Erythroblast (primary cell): ENCODE results near the gene FOXL1.

Experiments used
- GATA1 ChIP-seq: IDR thresholded peaks from 2 replicates; pipeline ENCODE4 v1.6.1; 2011; ENCODE audit warnings: low read depth, mild to moderate bottlenecking, control low read depth, low read length, moderate library complexity
- POLR2A ChIP-seq: IDR thresholded peaks from 2 replicates; pipeline ENCODE4 v1.6.1; 2011; ENCODE audit warnings: mild to moderate bottlenecking, low read length

- TF ChIP-seq POLR2A (no peak), GATA1 (no peak)
Observed at GRCh38 chr16:86542756-86543750, 35.3 kb upstream of the FOXL1 start.
